Activated naive CD8-positive, alpha-beta T cell treated with anti-CD3 and anti-CD28 coated beads for 36 hours (primary cell): ENCODE results near the gene SPECC1. TPM values are rescaled to one million over a fixed set of nuclear protein-coding genes. Genes with fewer than 3 reads are reported as not detected.
"Not testable (repeated sequence)": the region's sequence is repeated elsewhere in the genome, so short reads cannot be mapped to it uniquely, and the experiment has no call there.

Experiments
- DNase-seq: peaks from one replicate; pipeline ENCODE4 v3.0.0; 2021
- H3K27ac Mint-ChIP-seq: one replicate; pipeline ENCODE4 v1.8.0; 2022; ENCODE audit warnings: mild to moderate bottlenecking, moderate library complexity, mixed read lengths
- H3K27me3 Mint-ChIP-seq: one replicate; pipeline ENCODE4 v1.8.0; 2022; ENCODE audit warnings: mild to moderate bottlenecking, mixed read lengths
- H3K36me3 Mint-ChIP-seq: one replicate; pipeline ENCODE4 v1.8.0; 2021; ENCODE audit warnings: mild to moderate bottlenecking, mixed read lengths
- H3K4me1 Mint-ChIP-seq: one replicate; pipeline ENCODE4 v1.8.0; 2021; ENCODE audit warnings: mixed read lengths
- H3K4me3 Mint-ChIP-seq: one replicate; pipeline ENCODE4 v1.8.0; 2022; ENCODE audit warnings: mild to moderate bottlenecking, moderate library complexity, mixed read lengths
- H3K9me3 Mint-ChIP-seq: one replicate; pipeline ENCODE4 v1.8.0; 2022; ENCODE audit warnings: mixed read lengths
- total RNA-seq, 2 experiments: library from RNA; stranded (reverse); gene quantifications; one replicate each; pipeline ENCODE4 v1.2.3, GENCODE V29; 2021

The SPECC1 gene
- total RNA-seq, 2 experiments from 2014 or later: 6.6 to 7.3 TPM

GRCh38 chr17:20293501-20293900 is 284.3 kb downstream of the SPECC1 start:
- Mint-ChIP-seq H3K9me3 (peaks cover under 1% of the 10 kb centered on the region), H3K4me3 (no peak overlapping the region), H3K27ac (no peak overlapping the region), H3K4me1 (no peaks in the 10 kb centered on the region), H3K27me3 (no peaks in the 10 kb centered on the region), H3K36me3 (peaks cover under 1% of the 10 kb centered on the region)
- no peak for DNase-seq

GRCh38 chr17:20294120-20294519 is 285.0 kb downstream of the SPECC1 start:
- no peaks in the 10 kb centered on the region for H3K36me3 Mint-ChIP-seq
- H3K4me3 Mint-ChIP-seq: no peak overlapping the region
- DNase-seq: no peak
- H3K27me3 Mint-ChIP-seq: no peaks in the 10 kb centered on the region
- no peaks in the 10 kb centered on the region for H3K9me3 Mint-ChIP-seq
- no peaks in the 10 kb centered on the region for H3K4me1 Mint-ChIP-seq
- no peak overlapping the region for H3K27ac Mint-ChIP-seq

GRCh38 chr17:20299013-20299412 is 289.9 kb downstream of the SPECC1 start:
- Mint-ChIP-seq H3K27me3 (no peaks in the 10 kb centered on the region), H3K36me3 (no peaks in the 10 kb centered on the region), H3K4me1 (peaks cover 1% of the 10 kb centered on the region), H3K4me3 (no peak overlapping the region), H3K27ac (no peak overlapping the region), H3K9me3 (no peaks in the 10 kb centered on the region)
- no peak for DNase-seq

GRCh38 chr17:20300436-20300934 is 291.3 kb downstream of the SPECC1 start:
- no peak overlapping the region for H3K27ac Mint-ChIP-seq
- H3K4me3 Mint-ChIP-seq: no peak overlapping the region
- H3K36me3 Mint-ChIP-seq: peaks cover 2% of the 10 kb centered on the region
- H3K4me1 Mint-ChIP-seq: peaks cover 6% of the 10 kb centered on the region
- peaks cover 6% of the 10 kb centered on the region for H3K9me3 Mint-ChIP-seq
- no peaks in the 10 kb centered on the region for H3K27me3 Mint-ChIP-seq
- DNase-seq: no peak

GRCh38 chr17:20302246-20302917 is 293.2 kb downstream of the SPECC1 start:
- Mint-ChIP-seq H3K9me3 (peaks cover 17% of the 10 kb centered on the region), H3K27ac (no peak overlapping the region), H3K4me1 (peaks cover 6% of the 10 kb centered on the region)

GRCh38 chr17:20304961-20305360 is 295.8 kb downstream of the SPECC1 start:
- H3K27me3 Mint-ChIP-seq: no peaks in the 10 kb centered on the region
- H3K4me3 Mint-ChIP-seq: no peak overlapping the region
- peaks cover 14% of the 10 kb centered on the region for H3K36me3 Mint-ChIP-seq
- H3K9me3 Mint-ChIP-seq: peaks cover 23% of the 10 kb centered on the region
- DNase-seq: no peak
- no peak overlapping the region for H3K27ac Mint-ChIP-seq
- peaks cover 6% of the 10 kb centered on the region for H3K4me1 Mint-ChIP-seq

More at GRCh38 chr17:20302246-20302917, 293.2 kb downstream of the SPECC1 start:
- no peak for DNase-seq
- H3K36me3 Mint-ChIP-seq: peaks cover 11% of the 10 kb centered on the region
- H3K4me3 Mint-ChIP-seq: no peak overlapping the region
- no peaks in the 10 kb centered on the region for H3K27me3 Mint-ChIP-seq

- Mint-ChIP-seq H3K4me3 (no peak overlapping the region), H3K27me3 (no peaks in the 10 kb centered on the region), H3K4me1 (peaks cover 4% of the 10 kb centered on the region), H3K27ac (no peak overlapping the region), H3K36me3 (peaks cover 14% of the 10 kb centered on the region), H3K9me3 (peaks cover 23% of the 10 kb centered on the region)
- DNase-seq: no peak
Observed at GRCh38 chr17:20306924-20307323, 297.8 kb downstream of the SPECC1 start.

- Mint-ChIP-seq H3K4me1 (peaks cover 4% of the 10 kb centered on the region), H3K9me3 (peaks cover 23% of the 10 kb centered on the region), H3K27ac (no peak overlapping the region), H3K4me3 (no peak overlapping the region), H3K27me3 (no peaks in the 10 kb centered on the region), H3K36me3 (peaks cover 14% of the 10 kb centered on the region)
- no peak for DNase-seq
Observed at GRCh38 chr17:20307326-20307910, 298.3 kb downstream of the SPECC1 start.

- peaks cover 17% of the 10 kb centered on the region for H3K9me3 Mint-ChIP-seq
- peaks cover 12% of the 10 kb centered on the region for H3K36me3 Mint-ChIP-seq
- H3K4me3 Mint-ChIP-seq: no peak overlapping the region
- no peaks in the 10 kb centered on the region for H3K27me3 Mint-ChIP-seq
- no peaks in the 10 kb centered on the region for H3K4me1 Mint-ChIP-seq
- DNase-seq: no peak
- no peak overlapping the region for H3K27ac Mint-ChIP-seq
Observed at GRCh38 chr17:20310481-20310880, 301.3 kb downstream of the SPECC1 start.

- Mint-ChIP-seq H3K36me3 (no peaks in the 10 kb centered on the region), H3K9me3 (no peaks in the 10 kb centered on the region), H3K27ac (no peak overlapping the region), H3K4me3 (no peak overlapping the region), H3K4me1 (no peaks in the 10 kb centered on the region), H3K27me3 (no peaks in the 10 kb centered on the region)
- no peak for DNase-seq
Observed at GRCh38 chr17:20313306-20313705, 304.1 kb downstream of the SPECC1 start.

- no peak overlapping the region for H3K27ac Mint-ChIP-seq
- H3K27me3 Mint-ChIP-seq: no peaks in the 10 kb centered on the region
- H3K36me3 Mint-ChIP-seq: no peaks in the 10 kb centered on the region
- no peak for DNase-seq
- no peak overlapping the region for H3K4me3 Mint-ChIP-seq
- H3K9me3 Mint-ChIP-seq: no peaks in the 10 kb centered on the region
- no peaks in the 10 kb centered on the region for H3K4me1 Mint-ChIP-seq
Observed at GRCh38 chr17:20313891-20314290, 304.7 kb downstream of the SPECC1 start.

GRCh38 chr17:20314834-20315233 is 305.7 kb downstream of the SPECC1 start:
- Mint-ChIP-seq H3K4me1 (no peaks in the 10 kb centered on the region), H3K36me3 (no peaks in the 10 kb centered on the region), H3K4me3 (no peak overlapping the region), H3K27me3 (no peaks in the 10 kb centered on the region), H3K9me3 (no peaks in the 10 kb centered on the region), H3K27ac (no peak overlapping the region)
- no peak for DNase-seq

- no peaks in the 10 kb centered on the region for H3K36me3 Mint-ChIP-seq
- no peak overlapping the region for H3K27ac Mint-ChIP-seq
- H3K4me1 Mint-ChIP-seq: no peaks in the 10 kb centered on the region
- no peak overlapping the region for H3K4me3 Mint-ChIP-seq
- H3K9me3 Mint-ChIP-seq: no peaks in the 10 kb centered on the region
- H3K27me3 Mint-ChIP-seq: no peaks in the 10 kb centered on the region
- no peak for DNase-seq
Observed at GRCh38 chr17:20315311-20315710, 306.2 kb downstream of the SPECC1 start.

GRCh38 chr17:20315821-20316220 is 306.7 kb downstream of the SPECC1 start:
- Mint-ChIP-seq H3K9me3 (no peaks in the 10 kb centered on the region), H3K36me3 (no peaks in the 10 kb centered on the region), H3K4me3 (no peak overlapping the region), H3K4me1 (peaks cover under 1% of the 10 kb centered on the region), H3K27ac (no peak overlapping the region), H3K27me3 (no peaks in the 10 kb centered on the region)
- no peak for DNase-seq

GRCh38 chr17:20320535-20321229 is 311.5 kb downstream of the SPECC1 start:
- H3K27ac Mint-ChIP-seq: peak overlapping the region; percentile 75
- H3K4me3 Mint-ChIP-seq: peak overlapping the region; percentile 43
- not testable (repeated sequence) for H3K27me3 Mint-ChIP-seq, H3K4me1 Mint-ChIP-seq, H3K36me3 Mint-ChIP-seq, H3K9me3 Mint-ChIP-seq
- peak; percentile 85 for DNase-seq
